HepG2 (cell line): Measurements from ENCODE around the gene RAB5B. TPM values are rescaled to one million over a fixed set of nuclear protein-coding genes. Genes with fewer than 3 reads are reported as not detected.

Experiments
- IKZF1 ChIP-seq: fragments of 450-650 bp; IDR thresholded peaks from 2 replicates; pipeline ENCODE4 v1.7.1; 2016
- PPARG ChIP-seq: conservative IDR thresholded peaks from 2 replicates; pipeline ENCODE4 v1.6.1; 2016; ENCODE audit warnings: missing biosample characterization, missing genetic modification reagents
- ZBED4 ChIP-seq: sonication (generic); formaldehyde crosslinking; IDR thresholded peaks from 2 replicates; pipeline ENCODE4 v1.4.0; 2020; ENCODE audit warnings: missing genetic modification reagents, borderline replicate concordance
- ZNF556 ChIP-seq: sonication (generic); formaldehyde crosslinking; IDR thresholded peaks from 2 replicates; pipeline ENCODE4 v1.4.0; 2020; ENCODE audit warnings: mild to moderate bottlenecking, missing genetic modification reagents, borderline replicate concordance
- polyA plus RNA-seq, 8 experiments: library from polyadenylated mRNA; depleted of rRNA in 3 of 8; stranded (reverse) in 7 of 8; unstranded in 1 of 8; fragments of >200 nt; fragmentation: Illumina TruSeq in 4 of 8; extraction: Trizol in 4 of 8; gene quantifications; 2 replicates each; pipeline versions ENCODE4 v1.2.1 to v1.2.3, GENCODE V29; 2011 to 2016; ENCODE audit warnings: low read depth in 4 of 8, missing spikeins in 1 of 8, mixed read lengths in 1 of 8; ENCODE audit not compliant: insufficient read depth in 1 of 8
- total RNA-seq, 5 experiments: library from RNA; depleted of rRNA; stranded (reverse); fragments of >200 nt; fragmentation: Illumina TruSeq; extraction: Trizol; gene quantifications; 2 replicates each; pipeline ENCODE4 v1.2.3, GENCODE V29; 2016; ENCODE audit warnings: low read depth in 1 of 5
- TF ChIP-seq, protein P1 (sequence below): sonication (generic); formaldehyde crosslinking; IDR thresholded peaks from 2 replicates; pipeline ENCODE4 v1.5.0; 2020; ENCODE audit warnings: mild to moderate bottlenecking, missing genetic modification reagents, borderline replicate concordance

The RAB5B gene
- total and polyA plus RNA-seq, 2 of the 13 experiments (the other 11 are each of a cell fraction or from before 2014, with no cell fraction given), result 26.0 to 68.3 TPM

- TF ChIP-seq, protein P1, sequence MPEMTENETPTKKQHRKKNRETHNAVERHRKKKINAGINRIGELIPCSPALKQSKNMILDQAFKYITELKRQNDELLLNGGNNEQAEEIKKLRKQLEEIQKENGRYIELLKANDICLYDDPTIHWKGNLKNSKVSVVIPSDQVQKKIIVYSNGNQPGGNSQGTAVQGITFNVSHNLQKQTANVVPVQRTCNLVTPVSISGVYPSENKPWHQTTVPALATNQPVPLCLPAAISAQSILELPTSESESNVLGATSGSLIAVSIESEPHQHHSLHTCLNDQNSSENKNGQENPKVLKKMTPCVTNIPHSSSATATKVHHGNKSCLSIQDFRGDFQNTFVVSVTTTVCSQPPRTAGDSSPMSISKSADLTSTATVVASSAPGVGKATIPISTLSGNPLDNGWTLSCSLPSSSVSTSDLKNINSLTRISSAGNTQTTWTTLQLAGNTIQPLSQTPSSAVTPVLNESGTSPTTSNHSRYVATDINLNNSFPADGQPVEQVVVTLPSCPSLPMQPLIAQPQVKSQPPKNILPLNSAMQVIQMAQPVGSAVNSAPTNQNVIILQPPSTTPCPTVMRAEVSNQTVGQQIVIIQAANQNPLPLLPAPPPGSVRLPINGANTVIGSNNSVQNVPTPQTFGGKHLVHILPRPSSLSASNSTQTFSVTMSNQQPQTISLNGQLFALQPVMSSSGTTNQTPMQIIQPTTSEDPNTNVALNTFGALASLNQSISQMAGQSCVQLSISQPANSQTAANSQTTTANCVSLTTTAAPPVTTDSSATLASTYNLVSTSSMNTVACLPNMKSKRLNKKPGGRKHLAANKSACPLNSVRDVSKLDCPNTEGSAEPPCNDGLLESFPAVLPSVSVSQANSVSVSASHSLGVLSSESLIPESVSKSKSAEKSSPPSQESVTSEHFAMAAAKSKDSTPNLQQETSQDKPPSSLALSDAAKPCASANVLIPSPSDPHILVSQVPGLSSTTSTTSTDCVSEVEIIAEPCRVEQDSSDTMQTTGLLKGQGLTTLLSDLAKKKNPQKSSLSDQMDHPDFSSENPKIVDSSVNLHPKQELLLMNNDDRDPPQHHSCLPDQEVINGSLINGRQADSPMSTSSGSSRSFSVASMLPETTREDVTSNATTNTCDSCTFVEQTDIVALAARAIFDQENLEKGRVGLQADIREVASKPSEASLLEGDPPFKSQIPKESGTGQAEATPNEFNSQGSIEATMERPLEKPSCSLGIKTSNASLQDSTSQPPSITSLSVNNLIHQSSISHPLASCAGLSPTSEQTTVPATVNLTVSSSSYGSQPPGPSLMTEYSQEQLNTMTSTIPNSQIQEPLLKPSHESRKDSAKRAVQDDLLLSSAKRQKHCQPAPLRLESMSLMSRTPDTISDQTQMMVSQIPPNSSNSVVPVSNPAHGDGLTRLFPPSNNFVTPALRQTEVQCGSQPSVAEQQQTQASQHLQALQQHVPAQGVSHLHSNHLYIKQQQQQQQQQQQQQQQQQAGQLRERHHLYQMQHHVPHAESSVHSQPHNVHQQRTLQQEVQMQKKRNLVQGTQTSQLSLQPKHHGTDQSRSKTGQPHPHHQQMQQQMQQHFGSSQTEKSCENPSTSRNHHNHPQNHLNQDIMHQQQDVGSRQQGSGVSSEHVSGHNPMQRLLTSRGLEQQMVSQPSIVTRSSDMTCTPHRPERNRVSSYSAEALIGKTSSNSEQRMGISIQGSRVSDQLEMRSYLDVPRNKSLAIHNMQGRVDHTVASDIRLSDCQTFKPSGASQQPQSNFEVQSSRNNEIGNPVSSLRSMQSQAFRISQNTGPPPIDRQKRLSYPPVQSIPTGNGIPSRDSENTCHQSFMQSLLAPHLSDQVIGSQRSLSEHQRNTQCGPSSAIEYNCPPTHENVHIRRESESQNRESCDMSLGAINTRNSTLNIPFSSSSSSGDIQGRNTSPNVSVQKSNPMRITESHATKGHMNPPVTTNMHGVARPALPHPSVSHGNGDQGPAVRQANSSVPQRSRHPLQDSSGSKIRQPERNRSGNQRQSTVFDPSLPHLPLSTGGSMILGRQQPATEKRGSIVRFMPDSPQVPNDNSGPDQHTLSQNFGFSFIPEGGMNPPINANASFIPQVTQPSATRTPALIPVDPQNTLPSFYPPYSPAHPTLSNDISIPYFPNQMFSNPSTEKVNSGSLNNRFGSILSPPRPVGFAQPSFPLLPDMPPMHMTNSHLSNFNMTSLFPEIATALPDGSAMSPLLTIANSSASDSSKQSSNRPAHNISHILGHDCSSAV (CRISPR knock-in tag), result no peak
- TF ChIP-seq ZBED4, result no peak
- TF ChIP-seq PPARG (CRISPR knock-in tag), result no peak
- no peak for TF ChIP-seq IKZF1
- no peak for TF ChIP-seq ZNF556 (CRISPR knock-in tag)
Measured at GRCh38 chr12:55965240-55965639, 8.6 kb upstream of the RAB5B start (continued).
